Fibroblast of mammary gland (primary cell): ENCODE data around the gene NRAS.
A peak's percentile ranks its signal among the peaks of the same experiment; 100 is the strongest.

ENCODE experiments used
- DNase-seq: peaks from one replicate; pipeline ENCODE4 v3.0.0-alpha.2; 2010; ENCODE audit warnings: low read depth
- H3K4me3 ChIP-seq: 2 replicates; pipeline ENCODE4 v1.5.1; 2011; ENCODE audit warnings: low read depth, mild to moderate bottlenecking, low read length, moderate library complexity; ENCODE audit not compliant: control insufficient read depth
- CTCF ChIP-seq: conservative IDR thresholded peaks from 2 replicates; pipeline ENCODE4 v1.5.1; 2011; ENCODE audit warnings: low read depth, low read length, inconsistent platforms; ENCODE audit not compliant: control insufficient read depth, insufficient read depth

Gene NRAS

DNA sequence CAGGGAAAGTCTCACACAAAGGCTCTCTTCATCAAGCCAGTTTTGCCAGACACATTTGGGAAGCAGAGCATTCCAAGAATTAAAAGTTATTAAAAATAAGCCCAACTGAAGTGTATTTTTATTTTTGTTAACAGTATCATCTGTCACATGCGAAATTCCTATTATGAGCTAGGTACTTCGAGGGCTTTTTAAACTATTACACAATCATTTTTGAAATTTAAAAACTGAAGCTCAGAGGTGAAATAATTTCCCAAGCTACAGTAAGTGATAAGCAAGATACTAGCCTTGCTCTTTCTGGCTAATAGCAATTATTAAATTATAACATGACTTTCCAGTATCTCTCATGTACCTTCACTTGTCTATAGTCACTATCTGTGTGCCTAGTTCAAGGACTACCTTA lies 12.0 kb upstream of the NRAS start:
- H3K4me3 ChIP-seq, result no peak overlapping the region
- no peak for DNase-seq
- TF ChIP-seq CTCF, result no peak

DNA sequence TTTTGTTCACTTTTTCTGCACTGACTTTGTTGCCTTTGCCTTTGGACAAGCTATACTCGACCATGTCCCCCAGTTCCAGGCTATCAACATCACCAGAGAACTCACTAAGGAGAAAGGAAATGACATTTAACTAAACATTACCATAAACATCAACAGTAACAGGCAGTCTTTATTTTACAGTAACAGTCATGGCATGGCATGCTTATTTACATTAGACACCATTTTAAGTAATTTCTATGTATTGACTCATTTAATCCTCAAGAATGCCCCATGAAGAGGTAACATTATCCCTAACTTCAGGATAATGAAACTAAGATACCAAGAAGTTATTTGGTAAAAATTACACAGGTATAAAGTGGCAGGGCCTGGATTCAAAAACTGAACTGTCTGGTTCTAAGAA lies 8.7 kb upstream of the NRAS start:
- no peak for DNase-seq
- no peak for TF ChIP-seq CTCF
- no peak overlapping the region for H3K4me3 ChIP-seq

DNA sequence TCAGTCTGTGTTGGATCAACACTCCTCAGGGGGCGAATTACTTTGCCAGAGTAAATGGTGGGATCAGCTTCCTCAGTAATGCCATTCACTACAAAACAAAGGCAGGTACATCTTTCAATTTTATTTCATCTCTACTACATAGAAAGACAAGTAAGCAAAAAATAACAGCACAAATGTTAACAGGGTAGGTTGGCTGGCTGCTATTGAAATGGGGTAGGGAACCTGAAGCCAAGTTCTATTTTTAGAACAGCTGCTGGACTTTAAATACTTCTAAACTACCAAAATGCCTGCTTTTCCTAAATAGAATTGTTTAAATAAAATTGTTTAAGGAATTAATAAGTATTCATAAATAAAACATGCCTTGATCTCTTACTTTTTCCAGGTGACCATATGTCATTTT lies 7.3 kb upstream of the NRAS start:
- H3K4me3 ChIP-seq, result no peak overlapping the region
- no peak for DNase-seq
- no peak for TF ChIP-seq CTCF

GRCh38 chr1:114723457-114723856 lies 6.9 kb upstream of the NRAS start:
- DNase-seq, result no peak
- no peak overlapping the region for H3K4me3 ChIP-seq
- no peak for TF ChIP-seq CTCF

DNA sequence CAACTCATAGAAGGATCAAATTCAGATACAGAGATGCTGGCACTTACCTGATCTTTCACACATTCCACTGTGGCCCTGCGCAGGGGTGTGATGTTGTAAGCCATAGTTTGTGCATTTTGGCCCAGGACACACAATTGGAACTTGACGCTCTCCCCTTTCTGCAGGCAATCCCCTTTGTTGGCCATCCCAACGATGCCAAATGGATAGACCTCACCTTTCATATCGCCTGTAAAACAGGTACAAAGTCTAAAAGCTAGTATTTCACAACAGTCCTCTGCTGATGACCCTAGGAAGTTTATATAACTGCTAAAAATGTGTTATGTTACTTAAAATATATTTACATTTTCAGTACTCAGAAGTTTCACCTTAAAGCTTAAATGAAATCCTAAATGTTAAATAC lies 3.9 kb upstream of the NRAS start:
- TF ChIP-seq CTCF, result no peak
- H3K4me3 ChIP-seq, result no peak overlapping the region
- no peak for DNase-seq

DNA sequence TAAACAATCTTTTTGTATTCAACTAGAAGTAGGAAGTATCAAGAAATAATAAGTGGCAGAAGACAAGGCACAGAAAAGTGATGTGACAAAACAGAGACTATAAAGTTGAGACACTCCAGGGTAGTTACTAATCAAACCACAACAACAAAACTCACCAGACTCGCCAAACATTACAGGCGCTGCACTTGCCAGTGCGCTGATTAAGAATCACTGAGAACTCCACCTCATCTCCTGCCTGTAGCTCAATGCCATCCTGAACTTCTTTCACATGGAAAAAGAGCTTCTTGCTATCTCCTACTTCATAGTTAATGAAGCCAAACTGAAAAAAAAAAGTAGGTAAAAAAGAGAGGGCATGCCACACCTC lies 2.8 kb upstream of the NRAS start:
- no peak for TF ChIP-seq CTCF
- DNase-seq, result peak; percentile 53
- no peak overlapping the region for H3K4me3 ChIP-seq

- DNase-seq, result peak; percentile 77
- no peak overlapping the region for H3K4me3 ChIP-seq
These were observed 2.3 kb upstream of the NRAS start for GRCh38 chr1:114718661-114719423.

More at GRCh38 chr1:114718661-114719423, 2.3 kb upstream of the NRAS start:
- TF ChIP-seq CTCF, result no peak
